HEK293 (cell line): Measurements from ENCODE around the gene SHISA9.

Experiments
- MYNN ChIP-seq: fragments of 450-650 bp; formaldehyde crosslinking; IDR thresholded peaks from 2 replicates; pipeline ENCODE4 v1.5.1; 2016; ENCODE audit warnings: missing biosample characterization, missing genetic modification characterization, borderline replicate concordance
- ZNF138 ChIP-seq: fragments of 450-650 bp; formaldehyde crosslinking; IDR thresholded peaks from 2 replicates; pipeline ENCODE4 v1.5.1; 2016; ENCODE audit warnings: missing biosample characterization, missing genetic modification characterization, borderline replicate concordance
- ZNF169 ChIP-seq: fragments of 450-650 bp; formaldehyde crosslinking; IDR thresholded peaks from 2 replicates; pipeline ENCODE4 v1.5.1; 2016; ENCODE audit warnings: missing biosample characterization, missing genetic modification characterization
- ZNF530 ChIP-seq: fragments of 450-650 bp; formaldehyde crosslinking; IDR thresholded peaks from 2 replicates; pipeline ENCODE4 v1.5.1; 2016; ENCODE audit warnings: low read depth, missing biosample characterization, missing genetic modification characterization
- TF ChIP-seq, protein P1 (sequence below): fragments of 450-650 bp; formaldehyde crosslinking; IDR thresholded peaks from 2 replicates; pipeline ENCODE4 v1.5.1; 2016; ENCODE audit warnings: missing biosample characterization, missing genetic modification characterization
- TF ChIP-seq, protein P2 (sequence below): fragments of 450-650 bp; formaldehyde crosslinking; IDR thresholded peaks from 2 replicates; pipeline ENCODE4 v1.5.1; 2016; ENCODE audit warnings: missing biosample characterization, missing genetic modification characterization
- TF ChIP-seq, protein P3 (sequence below): fragments of 450-650 bp; IDR thresholded peaks from 2 replicates; pipeline ENCODE4 v1.5.1; 2018; ENCODE audit warnings: missing biosample characterization, mild to moderate bottlenecking, missing genetic modification characterization

DNA sequence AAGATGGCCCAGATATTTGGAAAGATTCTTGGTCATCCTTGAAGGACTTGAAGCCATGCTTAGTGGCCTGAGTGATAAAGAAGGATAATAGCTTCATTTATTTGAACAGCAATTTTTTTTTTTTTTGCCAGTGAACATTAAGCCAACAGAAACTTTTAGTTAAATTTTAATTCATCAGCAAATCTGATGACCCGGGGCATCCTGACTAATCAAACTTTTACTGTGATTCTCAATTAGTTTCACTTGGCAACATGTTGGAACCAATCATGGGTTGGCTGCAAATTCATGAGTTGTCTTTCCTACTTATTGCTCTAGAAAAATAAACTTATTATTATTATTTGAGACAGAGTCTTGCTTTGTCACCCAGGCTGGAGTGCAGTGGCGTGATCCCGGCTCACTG lies 74.4 kb downstream of the SHISA9 start:
- TF ChIP-seq ZNF530 (tag by site-specific recombination) (no peak), ZNF138 (tag by site-specific recombination) (no peak), MYNN (tag by site-specific recombination) (no peak), ZNF169 (tag by site-specific recombination) (no peak)
- TF ChIP-seq, protein P1, sequence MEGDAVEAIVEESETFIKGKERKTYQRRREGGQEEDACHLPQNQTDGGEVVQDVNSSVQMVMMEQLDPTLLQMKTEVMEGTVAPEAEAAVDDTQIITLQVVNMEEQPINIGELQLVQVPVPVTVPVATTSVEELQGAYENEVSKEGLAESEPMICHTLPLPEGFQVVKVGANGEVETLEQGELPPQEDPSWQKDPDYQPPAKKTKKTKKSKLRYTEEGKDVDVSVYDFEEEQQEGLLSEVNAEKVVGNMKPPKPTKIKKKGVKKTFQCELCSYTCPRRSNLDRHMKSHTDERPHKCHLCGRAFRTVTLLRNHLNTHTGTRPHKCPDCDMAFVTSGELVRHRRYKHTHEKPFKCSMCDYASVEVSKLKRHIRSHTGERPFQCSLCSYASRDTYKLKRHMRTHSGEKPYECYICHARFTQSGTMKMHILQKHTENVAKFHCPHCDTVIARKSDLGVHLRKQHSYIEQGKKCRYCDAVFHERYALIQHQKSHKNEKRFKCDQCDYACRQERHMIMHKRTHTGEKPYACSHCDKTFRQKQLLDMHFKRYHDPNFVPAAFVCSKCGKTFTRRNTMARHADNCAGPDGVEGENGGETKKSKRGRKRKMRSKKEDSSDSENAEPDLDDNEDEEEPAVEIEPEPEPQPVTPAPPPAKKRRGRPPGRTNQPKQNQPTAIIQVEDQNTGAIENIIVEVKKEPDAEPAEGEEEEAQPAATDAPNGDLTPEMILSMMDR (tag by site-specific recombination): no peak
- TF ChIP-seq, protein P2, sequence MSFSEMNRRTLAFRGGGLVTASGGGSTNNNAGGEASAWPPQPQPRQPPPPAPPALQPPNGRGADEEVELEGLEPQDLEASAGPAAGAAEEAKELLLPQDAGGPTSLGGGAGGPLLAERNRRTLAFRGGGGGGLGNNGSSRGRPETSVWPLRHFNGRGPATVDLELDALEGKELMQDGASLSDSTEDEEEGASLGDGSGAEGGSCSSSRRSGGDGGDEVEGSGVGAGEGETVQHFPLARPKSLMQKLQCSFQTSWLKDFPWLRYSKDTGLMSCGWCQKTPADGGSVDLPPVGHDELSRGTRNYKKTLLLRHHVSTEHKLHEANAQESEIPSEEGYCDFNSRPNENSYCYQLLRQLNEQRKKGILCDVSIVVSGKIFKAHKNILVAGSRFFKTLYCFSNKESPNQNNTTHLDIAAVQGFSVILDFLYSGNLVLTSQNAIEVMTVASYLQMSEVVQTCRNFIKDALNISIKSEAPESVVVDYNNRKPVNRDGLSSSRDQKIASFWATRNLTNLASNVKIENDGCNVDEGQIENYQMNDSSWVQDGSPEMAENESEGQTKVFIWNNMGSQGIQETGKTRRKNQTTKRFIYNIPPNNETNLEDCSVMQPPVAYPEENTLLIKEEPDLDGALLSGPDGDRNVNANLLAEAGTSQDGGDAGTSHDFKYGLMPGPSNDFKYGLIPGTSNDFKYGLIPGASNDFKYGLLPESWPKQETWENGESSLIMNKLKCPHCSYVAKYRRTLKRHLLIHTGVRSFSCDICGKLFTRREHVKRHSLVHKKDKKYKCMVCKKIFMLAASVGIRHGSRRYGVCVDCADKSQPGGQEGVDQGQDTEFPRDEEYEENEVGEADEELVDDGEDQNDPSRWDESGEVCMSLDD: no peak
- TF ChIP-seq, protein P3, sequence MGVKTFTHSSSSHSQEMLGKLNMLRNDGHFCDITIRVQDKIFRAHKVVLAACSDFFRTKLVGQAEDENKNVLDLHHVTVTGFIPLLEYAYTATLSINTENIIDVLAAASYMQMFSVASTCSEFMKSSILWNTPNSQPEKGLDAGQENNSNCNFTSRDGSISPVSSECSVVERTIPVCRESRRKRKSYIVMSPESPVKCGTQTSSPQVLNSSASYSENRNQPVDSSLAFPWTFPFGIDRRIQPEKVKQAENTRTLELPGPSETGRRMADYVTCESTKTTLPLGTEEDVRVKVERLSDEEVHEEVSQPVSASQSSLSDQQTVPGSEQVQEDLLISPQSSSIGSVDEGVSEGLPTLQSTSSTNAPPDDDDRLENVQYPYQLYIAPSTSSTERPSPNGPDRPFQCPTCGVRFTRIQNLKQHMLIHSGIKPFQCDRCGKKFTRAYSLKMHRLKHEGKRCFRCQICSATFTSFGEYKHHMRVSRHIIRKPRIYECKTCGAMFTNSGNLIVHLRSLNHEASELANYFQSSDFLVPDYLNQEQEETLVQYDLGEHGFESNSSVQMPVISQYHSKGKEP (tag by site-specific recombination): no peak
